Fibroblast of skin of scalp (primary cell): ENCODE measurements around the gene MARCKS.
A peak's percentile ranks its signal among the peaks of the same experiment; 100 is the strongest.

Experiments used
- DNase-seq: peaks from one replicate; pipeline ENCODE4 v3.0.0-alpha.2; 2013

MARCKS gene

DNA sequence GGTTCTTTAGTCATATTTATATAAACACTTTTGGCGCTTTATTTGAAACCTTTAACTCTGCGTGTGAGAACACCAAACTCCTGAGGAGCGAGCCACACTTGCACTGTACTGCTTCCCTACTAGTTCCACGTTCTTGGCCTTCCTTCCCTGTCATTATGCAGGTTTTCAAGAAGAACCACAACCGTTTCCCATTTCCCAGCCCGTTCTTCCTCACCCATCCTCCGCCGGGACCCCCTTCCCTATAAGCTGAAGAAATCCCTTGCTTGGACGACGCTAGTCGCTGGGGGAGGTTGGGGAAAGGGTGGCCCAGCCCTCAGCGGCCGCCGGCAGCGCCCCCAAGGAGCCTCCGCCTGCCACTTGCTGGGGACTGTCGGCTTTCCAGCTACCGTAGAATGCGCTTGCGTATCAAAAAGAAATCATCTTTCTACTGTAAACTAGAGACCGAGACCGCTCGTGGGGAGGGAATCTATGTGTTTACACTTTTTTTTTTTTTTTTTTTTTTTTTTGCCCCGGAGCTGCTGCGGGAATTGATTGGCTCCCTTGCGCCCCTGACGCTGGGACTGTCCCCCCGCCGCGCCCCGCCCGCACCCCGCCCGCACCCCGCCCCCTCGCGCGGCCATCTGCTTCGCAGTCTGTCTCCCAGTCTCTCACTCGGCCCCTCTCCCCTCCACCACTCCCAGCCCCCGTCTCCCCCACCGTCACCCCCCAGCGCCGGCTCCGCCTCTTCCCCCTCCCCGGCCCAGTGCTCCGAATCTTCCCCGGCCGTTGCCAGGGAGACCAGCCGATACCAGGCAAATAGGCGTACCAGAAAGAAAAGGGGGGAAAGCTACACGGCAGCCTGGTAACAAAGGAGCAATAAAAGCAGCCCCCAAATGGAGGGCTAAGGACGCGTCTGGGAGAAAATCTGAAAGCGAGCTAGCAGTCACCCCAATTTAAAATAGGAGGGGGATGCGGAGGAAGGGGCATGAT, 2.3 kb upstream of the MARCKS start:
- peak; percentile 92 for DNase-seq

DNA sequence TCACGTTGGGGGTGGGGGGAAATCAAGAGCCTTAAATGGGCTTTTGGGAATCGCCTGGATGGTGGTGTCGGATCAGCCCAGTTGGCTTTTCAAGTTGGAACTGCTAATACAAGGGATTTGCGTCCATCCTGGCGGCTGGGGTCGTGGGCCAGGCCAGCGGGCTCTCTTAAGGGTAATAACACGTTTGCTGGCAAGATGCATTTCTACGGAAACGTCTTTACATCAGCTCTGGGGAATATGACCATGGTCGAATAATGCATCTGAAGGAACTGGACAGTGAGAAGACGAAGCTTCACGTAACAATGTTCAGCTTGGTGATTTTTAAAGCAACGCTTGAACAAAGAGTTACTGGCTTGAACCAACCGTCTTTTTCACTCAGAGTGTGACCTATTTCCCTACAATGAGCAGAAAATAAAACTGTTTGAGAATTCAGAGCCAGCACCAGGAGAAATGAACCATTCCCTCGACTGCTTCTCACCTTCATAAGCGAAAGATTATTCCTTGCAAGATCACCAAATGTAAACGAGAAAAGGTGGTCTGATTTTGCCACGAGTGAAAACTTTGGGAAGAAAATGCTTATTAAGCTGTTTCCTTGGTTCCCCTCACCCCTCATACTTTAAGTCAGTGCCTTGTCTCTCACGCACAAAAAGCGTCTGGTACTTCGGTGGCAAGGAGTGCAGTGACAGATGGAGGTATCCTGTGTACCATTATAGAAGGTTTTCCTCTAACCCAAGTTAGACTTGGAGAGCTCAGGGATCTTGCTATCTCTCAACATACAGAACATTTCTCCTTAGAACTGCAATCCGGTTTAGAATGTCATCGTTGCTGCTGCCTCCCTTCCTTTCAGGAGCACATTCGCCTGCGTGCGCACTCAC, 1.4 kb upstream of the MARCKS start:
- DNase-seq = peak; percentile 63

DNA sequence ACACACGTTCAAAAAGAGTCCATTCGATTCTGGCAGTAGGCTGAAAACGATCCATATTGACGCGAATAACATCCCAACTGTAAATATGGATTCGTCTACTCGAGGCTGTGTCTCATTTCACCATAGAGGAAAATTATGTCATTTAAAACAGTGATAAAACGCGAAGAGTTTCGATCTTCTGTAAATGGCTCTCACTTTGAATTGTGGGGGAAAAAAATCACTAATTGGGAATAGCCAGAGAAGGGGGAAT, 845 bp upstream of the MARCKS start:
- DNase-seq = no peak

DNA sequence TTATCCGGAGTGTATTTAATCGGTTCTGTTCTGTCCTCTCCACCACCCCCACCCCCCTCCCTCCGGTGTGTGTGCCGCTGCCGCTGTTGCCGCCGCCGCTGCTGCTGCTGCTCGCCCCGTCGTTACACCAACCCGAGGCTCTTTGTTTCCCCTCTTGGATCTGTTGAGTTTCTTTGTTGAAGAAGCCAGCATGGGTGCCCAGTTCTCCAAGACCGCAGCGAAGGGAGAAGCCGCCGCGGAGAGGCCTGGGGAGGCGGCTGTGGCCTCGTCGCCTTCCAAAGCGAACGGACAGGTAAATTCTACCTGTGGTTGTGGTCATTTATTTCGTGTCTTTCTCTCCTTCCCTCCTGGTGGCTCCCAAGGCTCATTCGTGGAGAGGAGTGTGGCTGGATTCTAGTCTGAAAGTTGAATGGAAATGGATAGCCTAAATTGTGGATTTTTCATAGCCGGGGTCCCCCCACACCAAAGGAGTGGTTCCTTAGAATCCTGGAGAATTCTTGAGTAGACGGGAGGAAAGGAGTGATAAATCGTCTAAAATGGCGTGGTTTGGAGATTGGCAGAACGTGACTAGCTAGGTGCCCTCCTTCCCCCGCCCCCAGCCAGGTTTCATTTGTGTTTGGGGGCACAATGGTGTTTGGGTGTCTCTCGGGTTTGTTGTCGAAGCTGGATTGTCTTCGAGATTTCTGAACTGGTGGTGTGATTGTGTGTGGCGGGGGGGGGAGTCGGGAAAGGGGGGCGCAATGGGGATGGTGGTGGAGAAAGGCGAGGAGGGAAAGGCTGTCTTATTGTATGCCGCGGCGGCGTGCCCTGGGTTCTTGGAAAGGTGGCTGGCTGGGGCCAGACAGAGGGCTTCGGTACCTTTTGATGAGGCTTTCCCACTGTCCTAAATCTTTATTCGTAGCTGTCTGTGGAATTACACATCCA, 673 bp downstream of the MARCKS start:
- DNase-seq = peak; percentile 70

DNA sequence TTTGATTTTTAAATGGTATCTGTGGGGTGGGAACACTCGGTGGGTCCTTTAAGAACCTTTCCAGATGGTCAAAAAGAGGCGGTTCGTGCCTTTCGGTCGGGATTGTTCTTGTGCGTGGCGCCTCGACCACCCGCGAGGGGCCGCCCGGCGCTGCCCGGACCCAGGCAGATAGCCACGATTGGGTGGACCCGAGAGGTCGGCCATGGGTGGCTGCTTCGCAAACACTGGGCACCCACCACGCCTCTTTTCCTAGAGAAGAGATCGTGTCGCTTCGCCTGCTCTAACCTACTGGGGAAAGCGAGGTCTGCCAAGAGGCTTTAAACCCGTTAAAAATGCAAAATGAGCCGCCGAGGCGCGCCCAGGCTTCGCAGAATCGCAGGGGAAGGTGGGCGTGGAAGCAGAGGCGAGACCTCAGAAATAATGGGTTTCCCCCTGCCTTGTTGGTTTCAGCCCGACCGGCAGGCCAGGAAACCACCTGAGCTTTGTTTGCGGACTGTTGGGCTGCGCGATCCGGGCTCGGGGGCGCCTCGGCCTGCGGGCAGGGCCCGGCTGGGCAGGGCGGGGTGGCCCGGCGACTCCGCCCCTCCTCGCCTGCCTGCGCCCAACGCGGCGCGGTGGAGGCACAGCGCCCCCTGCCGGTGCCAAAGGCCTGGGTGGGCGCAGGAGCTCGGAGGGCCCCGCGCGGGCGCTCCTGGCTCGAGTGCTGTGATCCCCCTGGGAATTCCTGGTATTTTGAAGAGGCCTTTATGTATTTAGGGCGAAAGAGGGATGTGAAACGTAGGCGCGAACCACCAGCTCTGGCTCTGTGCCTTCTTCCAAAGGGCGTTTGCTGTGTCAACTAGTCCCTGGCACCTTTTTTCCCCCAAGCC, 1.6 kb downstream of the MARCKS start:
- peak; percentile 96 for DNase-seq

DNA sequence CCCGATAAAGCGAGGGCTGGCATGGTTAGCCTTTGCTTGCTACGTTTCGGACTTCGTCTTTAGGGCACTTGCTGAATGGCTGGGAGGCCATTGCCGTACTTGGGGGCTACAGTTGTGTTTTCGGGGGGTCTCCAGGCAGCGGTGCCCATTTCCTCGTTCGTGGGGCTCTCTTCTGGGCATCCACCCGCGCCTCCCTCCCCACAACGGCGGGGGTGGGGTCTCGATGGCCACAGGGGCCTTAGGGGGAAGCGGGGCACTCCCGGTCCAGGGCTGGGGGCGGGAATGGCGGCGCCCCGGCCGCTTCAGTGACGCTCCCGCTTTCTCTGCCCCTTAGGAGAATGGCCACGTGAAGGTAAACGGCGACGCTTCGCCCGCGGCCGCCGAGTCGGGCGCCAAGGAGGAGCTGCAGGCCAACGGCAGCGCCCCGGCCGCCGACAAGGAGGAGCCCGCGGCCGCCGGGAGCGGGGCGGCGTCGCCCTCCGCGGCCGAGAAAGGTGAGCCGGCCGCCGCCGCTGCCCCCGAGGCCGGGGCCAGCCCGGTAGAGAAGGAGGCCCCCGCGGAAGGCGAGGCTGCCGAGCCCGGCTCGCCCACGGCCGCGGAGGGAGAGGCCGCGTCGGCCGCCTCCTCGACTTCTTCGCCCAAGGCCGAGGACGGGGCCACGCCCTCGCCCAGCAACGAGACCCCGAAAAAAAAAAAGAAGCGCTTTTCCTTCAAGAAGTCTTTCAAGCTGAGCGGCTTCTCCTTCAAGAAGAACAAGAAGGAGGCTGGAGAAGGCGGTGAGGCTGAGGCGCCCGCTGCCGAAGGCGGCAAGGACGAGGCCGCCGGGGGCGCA, 2.4 kb downstream of the MARCKS start:
- DNase-seq = peak; percentile 72

DNA sequence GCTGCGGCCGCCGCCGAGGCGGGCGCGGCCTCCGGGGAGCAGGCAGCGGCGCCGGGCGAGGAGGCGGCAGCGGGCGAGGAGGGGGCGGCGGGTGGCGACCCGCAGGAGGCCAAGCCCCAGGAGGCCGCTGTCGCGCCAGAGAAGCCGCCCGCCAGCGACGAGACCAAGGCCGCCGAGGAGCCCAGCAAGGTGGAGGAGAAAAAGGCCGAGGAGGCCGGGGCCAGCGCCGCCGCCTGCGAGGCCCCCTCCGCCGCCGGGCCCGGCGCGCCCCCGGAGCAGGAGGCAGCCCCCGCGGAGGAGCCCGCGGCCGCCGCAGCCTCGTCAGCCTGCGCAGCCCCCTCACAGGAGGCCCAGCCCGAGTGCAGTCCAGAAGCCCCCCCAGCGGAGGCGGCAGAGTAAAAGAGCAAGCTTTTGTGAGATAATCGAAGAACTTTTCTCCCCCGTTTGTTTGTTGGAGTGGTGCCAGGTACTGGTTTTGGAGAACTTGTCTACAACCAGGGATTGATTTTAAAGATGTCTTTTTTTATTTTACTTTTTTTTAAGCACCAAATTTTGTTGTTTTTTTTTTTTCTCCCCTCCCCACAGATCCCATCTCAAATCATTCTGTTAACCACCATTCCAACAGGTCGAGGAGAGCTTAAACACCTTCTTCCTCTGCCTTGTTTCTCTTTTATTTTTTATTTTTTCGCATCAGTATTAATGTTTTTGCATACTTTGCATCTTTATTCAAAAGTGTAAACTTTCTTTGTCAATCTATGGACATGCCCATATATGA, 3.2 kb downstream of the MARCKS start:
- peak; percentile 72 for DNase-seq

DNA sequence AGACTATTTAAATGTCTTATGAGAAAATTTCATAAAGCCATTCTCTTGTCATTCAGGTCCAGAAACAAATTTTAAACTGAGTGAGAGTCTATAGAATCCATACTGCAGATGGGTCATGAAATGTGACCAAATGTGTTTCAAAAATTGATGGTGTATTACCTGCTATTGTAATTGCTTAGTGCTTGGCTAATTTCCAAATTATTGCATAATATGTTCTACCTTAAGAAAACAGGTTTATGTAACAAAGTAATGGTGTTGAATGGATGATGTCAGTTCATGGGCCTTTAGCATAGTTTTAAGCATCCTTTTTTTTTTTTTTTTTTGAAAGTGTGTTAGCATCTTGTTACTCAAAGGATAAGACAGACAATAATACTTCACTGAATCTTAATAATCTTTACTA, 5.0 kb downstream of the MARCKS start:
- no peak for DNase-seq

DNA sequence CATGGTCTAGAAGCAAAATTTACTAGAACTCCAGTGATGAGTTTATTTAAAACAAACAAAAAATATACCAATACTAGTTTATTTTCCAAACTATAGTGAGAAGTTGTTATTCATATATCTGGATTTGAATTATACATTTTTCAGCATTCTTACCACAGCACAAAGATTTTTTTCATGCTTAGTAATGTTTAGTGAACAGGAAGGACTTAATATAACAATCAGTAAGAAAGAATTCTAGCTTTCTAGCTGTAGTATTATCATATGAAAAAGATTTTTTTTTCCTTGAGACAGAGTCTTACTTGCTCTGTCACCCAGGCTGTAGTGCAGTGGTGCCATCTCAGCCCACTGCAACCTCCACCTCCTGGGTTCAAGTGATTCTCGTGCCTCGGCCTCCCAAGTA, 13.8 kb downstream of the MARCKS start:
- DNase-seq = peak; percentile 63

DNA sequence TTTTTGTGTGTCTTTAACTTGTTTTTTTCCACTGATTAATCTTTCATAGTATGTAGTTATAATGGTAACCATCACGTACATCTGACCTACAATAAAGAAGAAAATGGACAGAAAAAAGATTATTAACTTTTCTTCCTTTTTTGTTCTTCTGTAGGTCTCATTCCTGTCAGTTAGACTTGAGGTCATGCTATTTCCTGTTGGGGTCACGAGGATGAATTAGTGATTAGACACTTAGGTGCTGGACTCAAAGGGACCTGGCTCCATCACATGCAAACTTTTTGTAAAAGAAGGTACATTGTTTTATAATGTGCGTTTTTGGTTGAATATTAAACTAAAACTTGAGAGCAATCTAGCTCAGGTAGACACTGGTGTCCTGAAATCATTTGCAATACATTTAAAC, 14.8 kb downstream of the MARCKS start:
- DNase-seq = no peak

DNA sequence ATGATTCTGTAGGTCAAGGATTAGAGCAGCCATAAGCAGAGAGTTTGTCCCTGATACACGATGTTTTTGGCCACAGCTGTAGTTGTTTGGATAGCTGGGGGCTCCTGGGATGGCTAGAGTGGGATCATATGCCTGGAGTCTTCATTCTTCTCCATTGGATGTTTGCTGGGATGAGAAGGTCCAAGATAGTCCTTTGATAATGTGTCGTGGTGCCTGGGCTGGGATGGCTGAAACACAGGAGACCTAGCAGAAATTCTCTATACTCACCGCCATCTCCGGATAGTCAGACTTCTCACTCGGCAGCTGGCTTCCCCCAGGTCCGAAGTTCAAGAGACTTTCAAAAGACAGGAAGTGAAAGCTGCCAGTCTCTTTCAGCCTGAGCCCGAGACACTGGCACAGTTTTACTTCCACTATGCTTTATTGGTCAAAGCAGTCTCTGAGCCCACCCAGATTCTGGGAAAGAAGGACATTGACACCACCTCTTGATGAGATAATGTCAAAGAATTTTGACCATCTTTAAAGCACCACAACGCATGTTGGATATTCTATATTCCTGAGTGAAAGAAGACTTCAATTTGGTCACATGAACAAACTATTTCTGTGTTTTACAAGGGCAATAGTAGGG, 16.0 kb downstream of the MARCKS start:
- DNase-seq = no peak

DNA sequence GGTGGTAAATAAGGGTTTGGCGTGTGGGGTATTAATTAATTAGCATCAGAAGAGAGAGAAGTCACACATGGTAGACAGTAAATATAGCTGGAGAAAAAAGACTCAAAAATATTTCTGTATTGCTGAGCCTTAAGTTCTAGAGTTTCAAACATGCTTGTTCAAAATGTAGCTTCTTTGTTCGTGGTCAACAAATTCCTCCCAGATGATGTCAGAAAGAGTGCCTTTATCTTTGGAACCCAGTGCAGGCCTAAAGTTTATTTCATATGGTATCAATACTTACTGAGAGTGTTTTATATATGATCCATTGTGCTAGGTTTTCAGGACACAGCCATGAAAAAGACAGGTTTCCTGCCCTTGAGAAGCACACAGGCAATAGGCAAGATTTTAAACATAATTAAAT, 18.3 kb downstream of the MARCKS start:
- DNase-seq = peak; percentile 76

DNA sequence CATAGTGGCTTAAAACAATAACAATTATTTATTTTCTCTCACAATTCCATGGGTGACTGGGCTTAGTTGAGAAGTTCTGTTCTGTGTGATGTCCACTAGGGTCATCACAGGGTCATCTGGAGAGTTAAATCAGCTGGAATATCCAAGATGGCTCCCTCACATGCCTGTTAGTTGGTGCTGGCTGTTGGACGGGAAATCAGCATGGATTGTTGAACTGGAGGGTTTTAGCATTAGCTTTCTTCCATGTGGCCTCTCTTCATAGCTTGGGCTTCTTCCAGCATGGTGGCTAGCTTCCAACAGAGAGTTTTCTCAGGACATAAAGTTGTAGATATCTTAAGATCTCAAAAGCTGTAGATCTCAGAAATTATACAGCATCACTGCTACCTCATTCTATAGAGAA, 19.6 kb downstream of the MARCKS start:
- no peak for DNase-seq

DNA sequence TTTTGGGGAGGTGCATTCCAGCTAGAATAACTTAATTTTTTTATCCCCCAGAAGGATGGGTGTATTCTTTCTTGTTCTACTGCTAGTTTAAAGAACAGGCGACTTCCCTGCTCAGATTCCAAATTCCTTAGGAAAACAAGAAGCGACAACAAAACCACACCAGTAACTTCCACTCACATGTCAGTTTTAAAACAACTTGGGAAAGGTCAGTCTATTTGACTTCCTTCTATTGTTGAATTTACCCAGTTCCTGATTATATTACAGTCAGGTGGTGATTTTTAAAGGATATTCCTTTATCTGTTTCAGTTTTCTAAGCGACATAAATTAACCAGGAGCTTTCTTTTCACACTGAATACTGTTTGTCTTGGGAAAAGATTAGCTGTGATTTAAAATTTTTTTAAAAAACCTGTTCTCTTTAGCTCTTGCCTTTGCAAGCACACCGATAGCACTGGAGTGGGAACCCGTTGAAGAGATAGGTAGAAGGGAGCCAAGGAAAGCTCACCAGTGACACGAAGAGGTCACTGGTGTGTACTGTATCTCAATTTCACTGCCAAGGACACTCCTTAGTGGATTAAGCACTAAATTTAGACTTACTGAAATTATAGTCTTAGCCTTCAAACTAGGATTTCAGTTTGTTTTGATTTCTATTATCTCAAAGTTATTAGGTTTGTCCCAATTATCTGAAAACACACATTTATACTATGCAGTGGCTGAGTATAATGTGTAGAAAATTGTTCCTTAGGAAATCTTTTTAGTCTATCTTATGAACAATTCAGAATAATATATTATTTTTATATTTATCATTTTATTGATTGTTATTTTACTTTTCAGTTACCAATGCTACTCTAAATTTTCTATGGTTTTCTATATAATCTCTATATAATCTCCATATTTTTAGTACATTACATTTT, 22.3 kb downstream of the MARCKS start:
- peak; percentile 85 for DNase-seq

DNA sequence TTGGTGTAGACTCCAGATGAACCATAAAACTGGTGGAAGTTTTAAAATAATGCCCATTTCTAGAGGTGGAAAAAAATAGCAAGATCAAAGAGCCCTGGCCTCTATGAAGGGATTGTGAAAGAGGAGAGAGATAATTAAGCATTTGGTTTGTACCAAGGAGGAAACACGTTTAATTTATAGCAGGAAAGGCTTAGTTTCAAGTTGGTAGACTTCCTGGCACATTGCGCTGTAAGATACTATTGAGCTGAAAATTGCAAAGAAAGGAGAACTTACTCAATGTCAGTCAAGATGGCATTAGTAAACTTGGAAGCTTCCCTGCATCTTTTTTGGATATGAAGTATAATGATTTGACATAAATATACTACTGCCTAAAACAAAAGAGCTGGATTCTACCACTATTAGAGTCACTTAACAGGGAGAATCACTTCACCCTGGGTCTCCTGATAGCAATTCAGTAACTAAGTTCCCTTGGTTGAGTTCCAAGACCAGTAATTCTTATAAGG, 24.4 kb downstream of the MARCKS start:
- no peak for DNase-seq

DNA sequence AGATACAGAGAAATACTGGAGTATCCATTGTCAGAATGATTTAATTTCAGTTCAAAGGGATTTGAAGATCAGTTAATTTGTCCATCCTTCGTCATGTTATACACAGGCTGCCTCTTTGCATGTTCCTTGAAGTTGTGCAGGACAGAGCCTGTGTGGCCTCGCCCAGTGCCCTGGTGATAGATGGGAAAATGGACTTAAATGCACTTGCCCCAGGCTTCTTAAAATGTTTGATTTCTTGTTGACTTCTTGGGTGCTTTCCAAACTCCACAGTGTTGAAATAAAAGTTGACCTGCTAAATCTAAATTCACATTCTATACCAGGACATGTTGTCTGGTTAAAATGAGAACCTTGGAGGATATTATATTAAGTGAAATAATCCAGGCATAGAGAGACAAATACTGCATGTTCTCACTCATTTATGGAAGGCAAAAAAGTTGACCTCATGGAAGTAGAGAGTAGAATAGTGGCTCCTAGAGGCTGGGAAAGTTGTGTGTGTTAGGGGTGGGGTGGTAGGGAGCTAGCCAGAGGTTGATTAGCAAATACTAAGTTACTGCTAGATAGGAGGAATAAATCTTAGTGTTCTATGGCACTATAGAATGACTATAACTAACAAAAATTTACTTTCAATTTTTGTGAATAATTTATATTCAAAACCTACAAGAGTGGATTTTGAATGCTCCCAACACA, 25.3 kb downstream of the MARCKS start:
- no peak for DNase-seq

DNA sequence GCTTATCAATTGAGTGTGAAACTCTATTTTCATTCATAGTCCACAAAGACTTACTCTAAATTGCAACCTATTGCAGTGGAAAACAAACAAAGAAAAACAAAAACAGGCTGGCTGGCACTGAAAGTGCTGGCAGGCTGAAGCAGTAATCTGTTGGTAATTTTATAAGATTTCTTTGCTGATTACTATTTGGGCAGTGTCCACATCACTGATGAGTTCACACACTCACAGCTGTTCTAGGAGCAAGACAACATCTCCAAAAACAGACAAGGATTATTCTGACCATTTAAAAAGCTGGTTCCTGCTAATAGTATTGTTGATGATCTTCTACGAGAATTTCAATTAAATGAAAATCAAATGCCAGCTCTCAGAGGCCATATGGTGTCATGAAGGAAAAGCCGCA, 26.9 kb downstream of the MARCKS start:
- no peak for DNase-seq

DNA sequence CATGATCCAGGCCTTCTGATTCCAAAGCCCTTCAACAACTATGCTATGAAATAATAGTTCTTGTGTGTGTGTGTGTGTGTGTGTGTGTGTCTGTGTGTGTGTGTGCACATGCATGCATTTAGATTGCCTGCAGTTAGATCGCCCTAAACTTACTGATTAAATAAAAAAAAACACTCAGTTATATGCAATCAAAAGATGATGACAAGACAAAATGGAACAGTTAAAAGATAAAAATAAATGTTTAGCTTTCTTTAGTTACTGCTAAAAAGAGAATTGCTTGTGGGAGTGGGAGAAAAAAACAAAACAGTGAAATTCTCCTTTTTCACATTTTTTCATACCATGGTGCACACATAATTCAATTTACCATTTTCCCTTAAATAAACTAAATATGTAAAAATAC, 29.4 kb downstream of the MARCKS start:
- DNase-seq = no peak
